ENCODE data around the gene WFS1.

Gene WFS1, protein sequence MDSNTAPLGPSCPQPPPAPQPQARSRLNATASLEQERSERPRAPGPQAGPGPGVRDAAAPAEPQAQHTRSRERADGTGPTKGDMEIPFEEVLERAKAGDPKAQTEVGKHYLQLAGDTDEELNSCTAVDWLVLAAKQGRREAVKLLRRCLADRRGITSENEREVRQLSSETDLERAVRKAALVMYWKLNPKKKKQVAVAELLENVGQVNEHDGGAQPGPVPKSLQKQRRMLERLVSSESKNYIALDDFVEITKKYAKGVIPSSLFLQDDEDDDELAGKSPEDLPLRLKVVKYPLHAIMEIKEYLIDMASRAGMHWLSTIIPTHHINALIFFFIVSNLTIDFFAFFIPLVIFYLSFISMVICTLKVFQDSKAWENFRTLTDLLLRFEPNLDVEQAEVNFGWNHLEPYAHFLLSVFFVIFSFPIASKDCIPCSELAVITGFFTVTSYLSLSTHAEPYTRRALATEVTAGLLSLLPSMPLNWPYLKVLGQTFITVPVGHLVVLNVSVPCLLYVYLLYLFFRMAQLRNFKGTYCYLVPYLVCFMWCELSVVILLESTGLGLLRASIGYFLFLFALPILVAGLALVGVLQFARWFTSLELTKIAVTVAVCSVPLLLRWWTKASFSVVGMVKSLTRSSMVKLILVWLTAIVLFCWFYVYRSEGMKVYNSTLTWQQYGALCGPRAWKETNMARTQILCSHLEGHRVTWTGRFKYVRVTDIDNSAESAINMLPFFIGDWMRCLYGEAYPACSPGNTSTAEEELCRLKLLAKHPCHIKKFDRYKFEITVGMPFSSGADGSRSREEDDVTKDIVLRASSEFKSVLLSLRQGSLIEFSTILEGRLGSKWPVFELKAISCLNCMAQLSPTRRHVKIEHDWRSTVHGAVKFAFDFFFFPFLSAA

DNA sequence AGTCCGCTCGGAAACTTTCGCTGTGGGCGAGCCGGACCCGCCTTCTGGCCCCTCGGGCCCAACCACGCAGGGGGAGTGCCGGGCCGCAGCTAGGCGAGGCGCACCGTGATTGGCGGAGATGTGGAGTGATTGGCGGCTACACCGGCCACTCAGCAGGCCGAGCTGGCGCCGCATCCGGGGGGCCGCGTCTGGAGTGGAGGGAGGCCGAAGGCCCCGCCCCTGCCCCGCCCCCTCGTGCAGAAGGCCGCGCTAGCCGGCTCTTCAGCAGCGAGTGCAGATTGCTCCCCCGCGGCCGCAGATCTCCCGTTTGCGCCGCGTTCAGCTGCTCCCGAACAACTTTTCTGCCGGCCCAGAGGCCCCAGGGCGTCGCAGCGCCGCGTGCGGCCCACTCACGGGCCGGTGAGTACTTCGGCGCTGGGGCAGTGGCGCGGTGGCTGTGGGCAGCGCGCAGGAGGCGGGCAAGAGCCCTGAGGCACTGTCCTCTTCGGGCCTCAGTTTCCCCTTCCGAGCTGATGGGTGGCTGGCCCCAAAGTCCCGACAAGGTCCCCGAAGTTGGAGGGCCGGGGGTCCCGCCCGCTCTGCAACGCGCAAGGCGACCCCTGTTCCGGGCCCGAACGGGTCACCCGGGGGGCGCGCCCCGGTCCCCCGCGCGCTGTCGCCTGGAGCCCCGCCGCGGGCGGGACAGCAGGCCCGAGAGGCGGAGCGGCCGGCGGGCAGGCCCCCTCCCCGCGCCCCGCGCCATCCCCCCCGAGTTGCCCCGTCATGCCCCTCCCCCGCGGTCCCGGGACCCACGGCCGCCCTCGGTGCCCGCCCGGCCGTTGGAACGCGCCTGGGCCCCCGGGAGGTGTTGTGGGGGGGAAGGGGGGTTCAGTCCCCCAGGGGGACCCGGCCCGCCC lies at the start of gene WFS1:
WFS1 (plus strand) TSS at position 235 of the 896 bp plus-strand sequence. CDS start 7,606 bp downstream, outside the sequence.
- no peak for TF ChIP-seq FOXM1 (IDR thresholded peaks at IDR 0.05; ENCODE audit: borderline replicate concordance, low read depth)
- no peak for TF ChIP-seq EP300 (IDR thresholded peaks at IDR 0.05; ENCODE audit: borderline replicate concordance)
- TF ChIP-seq TAF1 (IDR thresholded peaks at IDR 0.05; ENCODE audit: low read depth), result peak; percentile 77
- no peak for TF ChIP-seq CREB1 (IDR thresholded peaks at IDR 0.05; ENCODE audit: low read depth)

DNA sequence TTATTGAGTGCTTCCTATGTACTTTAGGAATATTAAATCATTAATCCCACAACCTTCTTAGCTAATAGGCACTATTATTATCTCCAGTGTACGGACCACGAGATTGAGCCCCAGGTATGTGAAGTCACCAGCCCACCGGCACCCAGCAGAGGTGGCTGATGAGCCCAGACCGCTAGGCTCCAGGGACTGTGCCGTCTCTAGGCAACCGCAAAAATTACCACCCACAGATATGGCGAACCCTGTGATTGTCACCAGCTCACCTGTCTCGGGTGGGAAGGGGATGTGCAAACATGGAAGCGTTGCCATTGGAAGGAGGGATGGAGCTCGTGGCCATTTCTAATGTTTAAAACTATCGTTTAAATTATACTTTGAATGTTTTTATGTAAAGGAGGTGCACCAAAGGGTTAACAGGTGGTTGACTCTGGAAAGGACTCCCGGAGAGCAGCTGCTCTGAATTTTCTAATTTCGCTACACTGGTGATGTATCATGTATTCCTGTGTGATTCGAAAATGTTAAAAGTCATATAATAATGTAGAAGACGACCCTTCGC lies 48.3 kb upstream of the WFS1 start:
- TF ChIP-seq EGR1 (IDR thresholded peaks at IDR 0.05) (no peak), TCF12 (IDR thresholded peaks at IDR 0.05; ENCODE audit: low read depth) (no peak), NFIC (IDR thresholded peaks at IDR 0.05) (no peak), ZBTB7A (IDR thresholded peaks at IDR 0.05; ENCODE audit: low read depth) (no peak; the same call in 1 of the 2 replicates)

DNA sequence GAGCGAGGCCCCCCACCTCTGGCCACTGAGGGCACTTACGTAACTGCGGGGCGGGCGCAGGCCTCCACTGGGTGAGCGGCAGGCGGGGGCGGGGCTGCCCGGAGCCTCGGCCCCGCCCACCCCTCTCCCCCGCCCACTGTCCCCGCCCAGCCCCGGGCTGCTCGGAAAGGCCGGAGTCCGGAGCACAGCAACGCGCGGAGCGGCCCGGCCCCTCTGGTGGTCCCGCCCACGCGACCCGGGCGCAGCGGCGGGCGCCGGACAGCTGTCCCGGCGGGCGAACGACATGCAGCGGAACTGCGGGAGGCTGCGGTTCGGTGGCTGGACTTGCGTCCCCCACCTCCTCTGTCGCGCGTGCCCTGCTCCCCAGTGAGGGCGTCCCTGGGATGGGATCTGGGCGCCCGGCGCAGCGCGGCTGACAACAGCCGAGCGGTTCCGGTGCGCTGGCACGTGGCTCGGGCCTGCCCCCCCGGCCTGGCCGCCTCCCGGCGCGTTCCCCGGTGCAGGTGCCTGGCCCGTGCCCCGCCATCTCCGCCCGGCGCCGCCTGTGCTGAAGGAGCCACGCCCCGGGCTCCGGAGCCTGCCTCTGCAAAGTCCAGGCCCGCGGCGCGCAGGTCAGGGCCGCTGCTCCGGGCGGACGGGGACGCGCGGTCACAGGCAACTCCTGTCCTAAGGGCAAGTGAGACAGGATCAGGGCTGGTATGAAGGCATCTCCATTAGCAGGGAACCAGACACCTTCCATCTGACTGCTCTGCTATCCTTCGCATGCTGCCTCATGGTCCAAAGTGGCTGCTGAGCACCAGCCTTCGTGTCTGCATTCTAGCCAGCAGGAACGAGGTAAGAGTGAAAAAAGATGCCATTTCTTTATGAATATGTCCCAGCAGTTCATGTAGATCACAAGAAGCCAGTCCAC lies 47.5 kb upstream of the WFS1 start:
- TF ChIP-seq, protein P1, sequence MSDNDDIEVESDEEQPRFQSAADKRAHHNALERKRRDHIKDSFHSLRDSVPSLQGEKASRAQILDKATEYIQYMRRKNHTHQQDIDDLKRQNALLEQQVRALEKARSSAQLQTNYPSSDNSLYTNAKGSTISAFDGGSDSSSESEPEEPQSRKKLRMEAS (IDR thresholded peaks at IDR 0.05), result peak; percentile 32; the same call in 1 of the 2 replicates
- TF ChIP-seq EP300 (IDR thresholded peaks at IDR 0.05; ENCODE audit: borderline replicate concordance) (no peak), TEAD4 (IDR thresholded peaks at IDR 0.05) (no peak), TCF12 (IDR thresholded peaks at IDR 0.05; ENCODE audit: low read depth) (no peak), CEBPB (IDR thresholded peaks at IDR 0.05) (peak; percentile 66; the same call in 1 of the 2 replicates), EGR1 (IDR thresholded peaks at IDR 0.05) (peak; percentile 81), CREB1 (IDR thresholded peaks at IDR 0.05; ENCODE audit: low read depth) (no peak), TAF1 (IDR thresholded peaks at IDR 0.05; ENCODE audit: low read depth) (no peak), ZBTB7A (IDR thresholded peaks at IDR 0.05; ENCODE audit: low read depth) (peak; percentile 70; the same call in 1 of the 2 replicates), NFIC (IDR thresholded peaks at IDR 0.05) (no peak), FOXM1 (IDR thresholded peaks at IDR 0.05; ENCODE audit: borderline replicate concordance, low read depth) (no peak)
- TF ChIP-seq, protein P2, sequence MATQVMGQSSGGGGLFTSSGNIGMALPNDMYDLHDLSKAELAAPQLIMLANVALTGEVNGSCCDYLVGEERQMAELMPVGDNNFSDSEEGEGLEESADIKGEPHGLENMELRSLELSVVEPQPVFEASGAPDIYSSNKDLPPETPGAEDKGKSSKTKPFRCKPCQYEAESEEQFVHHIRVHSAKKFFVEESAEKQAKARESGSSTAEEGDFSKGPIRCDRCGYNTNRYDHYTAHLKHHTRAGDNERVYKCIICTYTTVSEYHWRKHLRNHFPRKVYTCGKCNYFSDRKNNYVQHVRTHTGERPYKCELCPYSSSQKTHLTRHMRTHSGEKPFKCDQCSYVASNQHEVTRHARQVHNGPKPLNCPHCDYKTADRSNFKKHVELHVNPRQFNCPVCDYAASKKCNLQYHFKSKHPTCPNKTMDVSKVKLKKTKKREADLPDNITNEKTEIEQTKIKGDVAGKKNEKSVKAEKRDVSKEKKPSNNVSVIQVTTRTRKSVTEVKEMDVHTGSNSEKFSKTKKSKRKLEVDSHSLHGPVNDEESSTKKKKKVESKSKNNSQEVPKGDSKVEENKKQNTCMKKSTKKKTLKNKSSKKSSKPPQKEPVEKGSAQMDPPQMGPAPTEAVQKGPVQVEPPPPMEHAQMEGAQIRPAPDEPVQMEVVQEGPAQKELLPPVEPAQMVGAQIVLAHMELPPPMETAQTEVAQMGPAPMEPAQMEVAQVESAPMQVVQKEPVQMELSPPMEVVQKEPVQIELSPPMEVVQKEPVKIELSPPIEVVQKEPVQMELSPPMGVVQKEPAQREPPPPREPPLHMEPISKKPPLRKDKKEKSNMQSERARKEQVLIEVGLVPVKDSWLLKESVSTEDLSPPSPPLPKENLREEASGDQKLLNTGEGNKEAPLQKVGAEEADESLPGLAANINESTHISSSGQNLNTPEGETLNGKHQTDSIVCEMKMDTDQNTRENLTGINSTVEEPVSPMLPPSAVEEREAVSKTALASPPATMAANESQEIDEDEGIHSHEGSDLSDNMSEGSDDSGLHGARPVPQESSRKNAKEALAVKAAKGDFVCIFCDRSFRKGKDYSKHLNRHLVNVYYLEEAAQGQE (IDR thresholded peaks at IDR 0.05; ENCODE audit: low read depth), result no peak
- TF ChIP-seq, protein P3, sequence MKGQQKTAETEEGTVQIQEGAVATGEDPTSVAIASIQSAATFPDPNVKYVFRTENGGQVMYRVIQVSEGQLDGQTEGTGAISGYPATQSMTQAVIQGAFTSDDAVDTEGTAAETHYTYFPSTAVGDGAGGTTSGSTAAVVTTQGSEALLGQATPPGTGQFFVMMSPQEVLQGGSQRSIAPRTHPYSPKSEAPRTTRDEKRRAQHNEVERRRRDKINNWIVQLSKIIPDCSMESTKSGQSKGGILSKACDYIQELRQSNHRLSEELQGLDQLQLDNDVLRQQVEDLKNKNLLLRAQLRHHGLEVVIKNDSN (IDR thresholded peaks at IDR 0.05), result no peak

DNA sequence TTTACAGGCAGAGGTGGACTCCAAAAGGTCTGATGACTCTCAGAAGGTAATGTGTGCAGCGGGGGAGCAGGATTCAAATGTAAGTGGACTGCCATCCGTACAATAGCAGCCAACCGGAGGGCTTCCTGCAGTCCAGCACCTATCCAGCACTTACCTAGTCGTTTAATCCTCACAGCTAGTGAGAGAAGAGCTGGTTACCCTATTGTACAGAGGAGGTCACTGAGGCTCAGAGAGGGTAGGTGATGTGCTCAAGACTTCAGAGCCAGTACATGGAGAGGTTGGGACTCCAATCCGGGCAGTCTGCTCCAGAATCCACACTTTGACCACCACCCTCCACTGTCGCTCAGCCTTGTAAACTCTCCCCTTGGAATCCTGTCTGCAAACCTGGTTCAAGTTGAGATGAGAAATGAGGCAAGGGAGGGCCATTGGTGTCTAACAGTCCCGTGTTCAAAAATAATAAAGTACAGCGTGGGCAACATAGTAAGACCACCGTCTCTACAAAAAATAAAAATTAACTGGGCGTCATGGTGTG lies 46.8 kb upstream of the WFS1 start:
- TF ChIP-seq EGR1 (IDR thresholded peaks at IDR 0.05) (no peak), TCF12 (IDR thresholded peaks at IDR 0.05; ENCODE audit: low read depth) (no peak), YY1 (IDR thresholded peaks at IDR 0.05; ENCODE audit: low read depth) (no peak), ZBTB7A (IDR thresholded peaks at IDR 0.05; ENCODE audit: low read depth) (no peak), FOXM1 (IDR thresholded peaks at IDR 0.05; ENCODE audit: borderline replicate concordance, low read depth) (no peak), CEBPB (IDR thresholded peaks at IDR 0.05) (no peak), TEAD4 (IDR thresholded peaks at IDR 0.05) (no peak), TAF1 (IDR thresholded peaks at IDR 0.05; ENCODE audit: low read depth) (no peak), NFIC (IDR thresholded peaks at IDR 0.05) (no peak), EP300 (IDR thresholded peaks at IDR 0.05; ENCODE audit: borderline replicate concordance) (no peak), RAD21 (IDR thresholded peaks at IDR 0.05; ENCODE audit: low read depth) (no peak), CREB1 (IDR thresholded peaks at IDR 0.05; ENCODE audit: low read depth) (no peak)
- TF ChIP-seq, protein P1 (IDR thresholded peaks at IDR 0.05), result no peak
- TF ChIP-seq, protein P2 (IDR thresholded peaks at IDR 0.05; ENCODE audit: low read depth), result no peak
- TF ChIP-seq, protein P3 (IDR thresholded peaks at IDR 0.05), result no peak
